ENCODE data around the gene CCDC85A.

DNA sequence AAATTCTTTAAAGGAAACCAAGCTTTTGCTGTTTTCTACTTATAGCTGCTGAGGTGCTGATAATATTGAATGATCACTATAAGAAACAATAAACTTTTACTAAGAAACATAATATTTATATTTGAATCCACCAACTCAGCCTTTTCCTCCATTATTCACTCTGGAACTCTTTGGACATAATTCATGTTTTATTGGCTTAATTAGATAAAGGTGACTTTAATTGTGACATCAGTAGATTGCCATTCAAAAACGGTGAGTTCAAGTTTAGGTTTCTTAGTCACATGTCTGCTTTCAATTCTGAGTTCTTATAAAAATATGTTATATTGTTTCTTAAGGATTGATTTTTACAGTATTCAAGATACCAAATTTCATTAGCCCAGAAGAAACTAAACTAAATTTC is 24.0 kb downstream of the CCDC85A start:
- no peak for TF ChIP-seq TAF1 (IDR thresholded peaks at IDR 0.05; ENCODE audit: low read depth)
- TF ChIP-seq EP300 (IDR thresholded peaks at IDR 0.05; ENCODE audit: borderline replicate concordance), result no peak
- TF ChIP-seq CEBPB (IDR thresholded peaks at IDR 0.05), result no peak
- TF ChIP-seq RAD21 (IDR thresholded peaks at IDR 0.05; ENCODE audit: low read depth), result no peak
- TF ChIP-seq YY1 (IDR thresholded peaks at IDR 0.05; ENCODE audit: low read depth), result no peak
- TF ChIP-seq, protein P1, sequence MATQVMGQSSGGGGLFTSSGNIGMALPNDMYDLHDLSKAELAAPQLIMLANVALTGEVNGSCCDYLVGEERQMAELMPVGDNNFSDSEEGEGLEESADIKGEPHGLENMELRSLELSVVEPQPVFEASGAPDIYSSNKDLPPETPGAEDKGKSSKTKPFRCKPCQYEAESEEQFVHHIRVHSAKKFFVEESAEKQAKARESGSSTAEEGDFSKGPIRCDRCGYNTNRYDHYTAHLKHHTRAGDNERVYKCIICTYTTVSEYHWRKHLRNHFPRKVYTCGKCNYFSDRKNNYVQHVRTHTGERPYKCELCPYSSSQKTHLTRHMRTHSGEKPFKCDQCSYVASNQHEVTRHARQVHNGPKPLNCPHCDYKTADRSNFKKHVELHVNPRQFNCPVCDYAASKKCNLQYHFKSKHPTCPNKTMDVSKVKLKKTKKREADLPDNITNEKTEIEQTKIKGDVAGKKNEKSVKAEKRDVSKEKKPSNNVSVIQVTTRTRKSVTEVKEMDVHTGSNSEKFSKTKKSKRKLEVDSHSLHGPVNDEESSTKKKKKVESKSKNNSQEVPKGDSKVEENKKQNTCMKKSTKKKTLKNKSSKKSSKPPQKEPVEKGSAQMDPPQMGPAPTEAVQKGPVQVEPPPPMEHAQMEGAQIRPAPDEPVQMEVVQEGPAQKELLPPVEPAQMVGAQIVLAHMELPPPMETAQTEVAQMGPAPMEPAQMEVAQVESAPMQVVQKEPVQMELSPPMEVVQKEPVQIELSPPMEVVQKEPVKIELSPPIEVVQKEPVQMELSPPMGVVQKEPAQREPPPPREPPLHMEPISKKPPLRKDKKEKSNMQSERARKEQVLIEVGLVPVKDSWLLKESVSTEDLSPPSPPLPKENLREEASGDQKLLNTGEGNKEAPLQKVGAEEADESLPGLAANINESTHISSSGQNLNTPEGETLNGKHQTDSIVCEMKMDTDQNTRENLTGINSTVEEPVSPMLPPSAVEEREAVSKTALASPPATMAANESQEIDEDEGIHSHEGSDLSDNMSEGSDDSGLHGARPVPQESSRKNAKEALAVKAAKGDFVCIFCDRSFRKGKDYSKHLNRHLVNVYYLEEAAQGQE (IDR thresholded peaks at IDR 0.05; ENCODE audit: low read depth), result no peak
- TF ChIP-seq, protein P2, sequence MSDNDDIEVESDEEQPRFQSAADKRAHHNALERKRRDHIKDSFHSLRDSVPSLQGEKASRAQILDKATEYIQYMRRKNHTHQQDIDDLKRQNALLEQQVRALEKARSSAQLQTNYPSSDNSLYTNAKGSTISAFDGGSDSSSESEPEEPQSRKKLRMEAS (IDR thresholded peaks at IDR 0.05), result no peak

Data from Ishikawa (cell line).